Adrenal gland (tissue), 5 donors: ENCODE measurements around the gene GNG2.

Experiments used
- POLR2A ChIP-seq, 2 donors: fragments of 450-650 bp; IDR thresholded peaks; one replicate each; pipeline ENCODE4 v1.6.1; 2017; ENCODE audit warnings: antibody characterized with exemption in 2 of 2, mild to moderate bottlenecking in 2 of 2, moderate library complexity in 1 of 2
- TF ChIP-seq, protein P1 (sequence below), 6 experiments: fragments of 450-650 bp in 4 of 6; fragments of 200-600 bp in 2 of 6; sonication (generic) in 1 of 6; IDR thresholded peaks; 1 replicate in 5 of 6; 2 replicates in 1 of 6; pipeline versions ENCODE4 v1.5.1 to v1.8.0; 2016 to 2021; ENCODE audit warnings: antibody characterized with exemption in 6 of 6, mild to moderate bottlenecking in 2 of 6, moderate library complexity in 1 of 6
- donor health status: DM: no; HTN: no; CAD: no.

DNA sequence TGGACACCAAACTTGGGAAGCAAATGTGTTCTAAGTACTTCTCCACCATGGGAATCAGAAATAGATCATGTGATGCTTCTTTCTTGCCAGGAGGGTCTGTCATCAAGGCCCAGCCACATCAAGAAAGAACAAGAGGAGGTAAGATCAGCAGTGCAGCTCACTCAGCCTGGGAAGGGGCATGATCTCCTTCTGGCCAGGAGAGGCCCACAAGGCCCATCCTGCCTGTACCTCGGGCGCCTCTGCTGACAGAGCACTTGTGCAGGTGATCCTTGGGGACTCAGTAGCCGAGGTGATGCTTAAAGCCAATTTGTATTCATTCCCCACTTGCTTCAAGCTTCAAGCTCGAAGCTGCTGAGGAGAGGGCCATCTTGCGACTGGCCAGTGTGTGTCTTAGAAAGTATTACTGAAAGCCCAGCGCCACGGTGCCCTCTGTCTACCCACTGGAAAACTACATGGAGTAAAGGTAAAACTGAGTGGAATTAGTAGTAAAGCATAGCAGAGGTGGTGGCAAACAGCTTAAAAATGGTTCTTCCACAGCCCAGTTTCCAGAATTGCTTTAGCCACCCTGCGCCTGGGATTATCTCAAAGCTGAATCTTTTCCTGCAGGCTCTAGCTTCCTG is 155.1 kb downstream of the GNG2 start:
- no peak for TF ChIP-seq POLR2A (IDR thresholded peaks at IDR 0.05)
- TF ChIP-seq, protein P1, sequence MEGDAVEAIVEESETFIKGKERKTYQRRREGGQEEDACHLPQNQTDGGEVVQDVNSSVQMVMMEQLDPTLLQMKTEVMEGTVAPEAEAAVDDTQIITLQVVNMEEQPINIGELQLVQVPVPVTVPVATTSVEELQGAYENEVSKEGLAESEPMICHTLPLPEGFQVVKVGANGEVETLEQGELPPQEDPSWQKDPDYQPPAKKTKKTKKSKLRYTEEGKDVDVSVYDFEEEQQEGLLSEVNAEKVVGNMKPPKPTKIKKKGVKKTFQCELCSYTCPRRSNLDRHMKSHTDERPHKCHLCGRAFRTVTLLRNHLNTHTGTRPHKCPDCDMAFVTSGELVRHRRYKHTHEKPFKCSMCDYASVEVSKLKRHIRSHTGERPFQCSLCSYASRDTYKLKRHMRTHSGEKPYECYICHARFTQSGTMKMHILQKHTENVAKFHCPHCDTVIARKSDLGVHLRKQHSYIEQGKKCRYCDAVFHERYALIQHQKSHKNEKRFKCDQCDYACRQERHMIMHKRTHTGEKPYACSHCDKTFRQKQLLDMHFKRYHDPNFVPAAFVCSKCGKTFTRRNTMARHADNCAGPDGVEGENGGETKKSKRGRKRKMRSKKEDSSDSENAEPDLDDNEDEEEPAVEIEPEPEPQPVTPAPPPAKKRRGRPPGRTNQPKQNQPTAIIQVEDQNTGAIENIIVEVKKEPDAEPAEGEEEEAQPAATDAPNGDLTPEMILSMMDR (IDR thresholded peaks at IDR 0.05): peak; percentile 20 to 44 (median 34)
